NCI-H128 (cell line): ENCODE data around the gene CRACR2B.

Experiments used
- DNase-seq: peaks from one replicate; lab custom pipeline; 2025; ENCODE audit not compliant: unreplicated experiment; lab: John Stamatoyannopoulos, UW

CRACR2B gene

DNA sequence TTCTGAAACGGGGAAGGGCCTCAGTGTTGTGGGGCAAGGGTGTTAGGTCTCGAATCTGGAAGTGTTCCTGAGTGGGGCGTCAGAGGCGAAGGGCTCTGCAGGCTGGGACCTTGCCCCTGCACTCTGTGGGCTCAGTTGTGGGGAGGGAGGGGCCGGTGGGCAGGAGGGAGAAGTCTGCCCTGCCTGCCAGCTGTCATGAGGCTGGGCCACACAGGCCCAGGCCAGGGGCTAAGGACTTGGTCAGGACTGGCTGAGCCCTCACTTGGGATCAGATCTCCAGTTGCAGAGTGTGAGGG is at the start of gene CRACR2B:
Gene CRACR2B, plus strand, starts transcription at position 23 of the 296 bp plus-strand sequence. CDS start 689 bp downstream, outside the sequence.
- DNase-seq: no peak

DNA sequence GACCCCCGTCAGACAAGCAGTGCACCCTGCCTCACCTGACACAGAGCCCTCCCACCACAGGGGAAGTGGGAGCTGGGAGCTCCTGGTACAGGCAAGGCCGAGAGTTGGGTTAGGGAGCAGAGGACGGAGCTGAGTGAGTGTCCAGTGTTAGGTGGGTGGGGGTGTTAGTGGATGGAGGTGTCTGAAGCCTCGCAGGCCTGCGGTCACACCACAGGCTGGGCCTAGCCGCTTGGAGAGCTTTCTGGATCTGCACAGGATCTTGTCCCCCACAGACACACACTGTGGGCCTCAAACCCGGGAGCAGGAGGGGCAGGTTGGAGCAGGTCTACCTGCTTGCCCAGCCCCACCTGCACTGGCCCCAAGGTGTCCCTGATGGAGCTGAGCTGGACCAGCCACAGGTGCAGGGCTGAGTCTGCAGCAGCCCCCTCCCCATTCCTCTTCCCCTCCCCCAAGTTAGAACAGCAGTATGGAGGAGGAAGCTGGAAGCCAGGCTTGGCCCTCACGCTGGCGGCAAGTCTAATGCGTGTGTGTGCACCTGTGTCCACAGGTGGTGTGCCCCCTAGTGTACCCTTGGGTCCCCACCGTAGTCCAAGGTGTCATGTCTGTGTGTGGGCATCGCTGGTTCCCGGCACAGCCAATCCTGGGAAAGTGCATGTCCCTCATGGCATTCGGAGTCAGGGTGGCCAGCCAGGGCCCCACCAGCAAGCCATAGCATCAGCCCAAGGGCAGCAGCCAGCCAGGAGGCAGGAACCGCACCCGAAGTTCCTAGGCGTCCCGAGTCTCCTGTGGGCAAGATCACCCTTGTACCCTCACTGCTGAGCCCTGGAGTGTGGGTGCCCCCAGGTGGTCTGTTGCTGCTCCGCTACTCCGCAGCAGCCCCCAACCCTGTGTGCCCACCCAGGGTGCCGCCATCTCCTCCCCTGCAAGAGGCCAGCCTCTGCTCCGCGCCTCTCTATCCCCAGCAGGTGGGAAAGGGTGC is 48.5 kb upstream of the CRACR2B start:
- DNase-seq: no peak

DNA sequence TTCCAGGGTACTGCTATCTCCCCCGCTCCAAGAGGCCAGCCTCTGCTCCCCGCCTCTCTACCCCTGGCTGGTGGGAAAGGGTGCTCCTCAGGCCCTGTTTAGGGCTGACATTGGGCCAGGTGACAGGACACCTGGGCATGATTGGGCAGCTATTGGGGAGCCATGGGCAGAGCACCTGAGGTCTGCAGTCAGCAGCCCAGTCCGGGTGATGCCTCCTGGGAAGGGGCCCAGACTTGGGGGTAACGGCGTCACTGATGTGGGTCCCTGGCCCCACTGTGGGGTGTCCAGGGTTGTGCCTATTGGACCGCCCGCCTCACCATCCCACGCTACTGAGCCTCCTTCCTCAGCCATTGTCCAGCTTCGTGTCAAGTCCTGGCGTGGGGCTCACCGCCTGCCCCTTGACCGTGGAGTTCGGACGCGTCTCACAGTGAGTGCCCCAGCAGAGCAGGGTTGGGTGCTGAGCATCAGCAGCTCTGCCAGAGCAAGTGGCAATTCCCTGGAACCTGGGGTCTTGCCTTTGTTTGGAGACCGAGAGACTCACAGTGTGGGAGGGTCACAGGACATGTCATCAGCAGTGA is 47.7 kb upstream of the CRACR2B start:
- DNase-seq: no peak

DNA sequence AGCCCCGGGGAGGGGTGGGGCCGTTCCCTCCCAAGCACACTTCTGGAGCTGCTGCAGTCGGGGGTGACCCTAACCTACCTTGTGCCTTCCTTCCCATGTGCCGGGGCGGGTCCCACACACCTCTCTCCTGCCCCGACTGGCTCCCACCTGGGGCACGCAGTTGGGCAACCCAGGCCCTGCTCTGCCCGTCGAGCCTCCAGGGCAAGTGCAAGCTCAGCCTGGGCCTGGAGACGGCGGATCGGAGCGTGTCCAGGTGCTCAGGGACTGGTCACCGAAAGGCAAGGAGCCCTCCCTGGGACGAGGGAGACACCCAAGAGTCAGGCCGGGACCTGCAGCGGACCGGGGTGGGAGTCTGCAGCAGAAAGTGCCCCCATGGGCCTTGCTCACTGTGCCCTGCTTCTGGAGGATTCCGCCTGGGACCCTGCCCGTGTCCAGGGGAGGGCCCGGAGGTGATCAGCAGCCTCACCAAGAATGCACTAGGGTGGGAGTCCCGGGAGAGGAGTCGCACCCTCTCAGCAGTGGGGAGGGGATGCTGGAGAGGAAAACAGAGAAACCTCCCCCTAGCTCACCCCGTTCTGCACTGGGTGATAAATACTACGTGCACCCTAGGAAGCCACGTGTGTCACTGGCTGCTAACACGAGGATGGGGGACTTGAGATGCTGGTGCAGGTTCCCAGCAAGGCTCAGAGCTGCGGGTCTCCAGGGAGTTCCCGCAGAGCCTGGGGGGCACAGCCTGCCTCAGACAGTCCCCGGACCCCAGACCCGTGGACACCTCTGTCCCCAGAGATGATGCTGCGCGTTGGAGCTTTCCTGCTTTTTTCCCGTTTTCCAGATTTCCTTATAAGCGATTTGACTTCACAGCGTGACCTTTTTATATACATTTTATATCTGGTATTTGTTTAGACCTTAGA is 45.2 kb upstream of the CRACR2B start:
- no peak for DNase-seq

DNA sequence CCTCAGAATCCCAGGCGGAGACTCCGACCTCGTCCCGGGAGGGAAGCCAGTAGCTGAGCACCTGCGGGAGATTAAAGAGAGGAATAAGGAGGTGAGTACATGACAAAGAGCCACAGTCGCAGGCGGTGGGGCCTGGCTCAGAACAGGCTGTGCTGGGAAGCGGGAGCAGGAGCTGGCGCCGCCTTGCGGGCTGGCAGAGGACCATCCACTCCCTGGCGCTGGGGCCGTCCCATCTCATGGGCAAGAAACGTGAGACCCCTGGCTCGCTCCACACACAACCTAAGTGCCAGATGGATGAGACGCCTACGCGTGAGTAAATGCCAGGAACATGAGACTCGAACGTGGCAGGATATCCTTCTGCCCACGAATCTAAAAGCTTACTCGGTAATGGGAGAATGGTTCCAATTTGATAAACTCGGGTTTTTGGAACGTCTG is 44.1 kb upstream of the CRACR2B start:
- DNase-seq: peak; percentile 70

DNA sequence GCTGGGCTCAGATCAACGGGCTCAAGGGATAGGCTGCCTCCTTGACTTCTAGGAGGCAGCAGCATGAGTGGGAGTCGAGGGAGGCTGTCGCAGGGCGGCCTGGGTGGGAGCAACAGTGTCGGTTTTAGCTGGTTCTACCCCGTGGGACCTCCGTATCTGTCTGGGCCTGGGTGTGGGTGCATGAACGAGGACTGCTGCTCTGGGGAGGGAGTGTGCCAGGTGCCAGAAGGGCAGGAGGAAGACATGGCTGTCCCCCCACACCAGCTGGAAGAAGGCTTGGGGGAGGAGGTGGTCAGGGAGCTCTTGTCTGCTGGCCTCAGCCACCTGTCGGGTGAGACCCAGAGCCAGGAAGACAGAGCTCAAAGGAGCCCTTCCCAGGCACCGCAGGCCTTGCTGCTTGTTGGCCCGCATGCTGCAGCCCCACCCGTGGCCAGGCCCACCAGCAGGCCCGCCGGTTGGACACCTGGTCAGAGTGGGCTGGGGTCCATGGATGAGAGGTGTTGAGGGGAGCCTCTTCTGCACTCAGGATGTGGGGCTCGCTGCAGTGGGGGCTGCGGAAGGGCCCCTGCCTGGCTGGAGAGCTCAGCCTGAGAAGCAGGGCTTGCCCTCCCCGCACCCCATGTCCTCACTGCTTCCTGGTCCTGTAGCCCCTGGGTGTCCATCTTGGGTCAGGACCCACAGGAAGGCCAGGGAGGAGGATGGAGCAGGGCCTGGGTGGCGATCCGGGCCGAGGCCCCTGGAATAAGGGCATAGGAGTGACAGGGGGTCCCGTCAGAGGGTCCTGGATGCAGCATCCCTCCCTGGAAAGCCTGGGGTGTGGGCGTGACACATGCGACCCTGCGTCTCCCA is 41.3 kb upstream of the CRACR2B start:
- no peak for DNase-seq

DNA sequence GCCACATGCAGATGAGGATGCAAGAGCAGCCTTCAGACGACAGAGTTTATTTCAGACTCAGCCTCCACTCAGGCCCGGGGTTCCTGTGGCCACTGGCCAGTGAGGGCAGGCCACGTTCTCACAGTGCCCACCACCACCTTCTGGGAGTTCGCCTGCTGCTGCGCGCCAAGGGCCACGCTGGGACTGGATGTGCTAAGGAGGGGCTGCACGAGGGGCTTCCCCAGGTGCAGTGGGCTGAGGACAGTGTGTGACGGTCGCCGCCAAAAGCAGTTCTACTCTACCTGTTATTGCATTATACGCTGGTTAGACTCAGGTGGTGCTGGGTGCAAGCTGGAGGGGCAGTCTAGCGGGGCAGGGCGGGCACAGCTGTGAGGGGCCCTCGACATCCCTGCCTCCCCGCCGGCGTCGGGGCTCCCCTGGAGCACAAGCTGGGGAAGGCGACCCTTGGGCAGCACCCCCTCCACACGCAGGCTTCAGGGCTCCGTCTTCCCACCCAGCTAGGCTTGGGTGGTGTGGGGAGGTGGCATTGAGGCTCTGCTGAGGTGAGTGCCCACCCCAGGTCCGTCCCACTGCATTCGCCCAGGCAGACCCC is 40.5 kb upstream of the CRACR2B start:
- no peak for DNase-seq

DNA sequence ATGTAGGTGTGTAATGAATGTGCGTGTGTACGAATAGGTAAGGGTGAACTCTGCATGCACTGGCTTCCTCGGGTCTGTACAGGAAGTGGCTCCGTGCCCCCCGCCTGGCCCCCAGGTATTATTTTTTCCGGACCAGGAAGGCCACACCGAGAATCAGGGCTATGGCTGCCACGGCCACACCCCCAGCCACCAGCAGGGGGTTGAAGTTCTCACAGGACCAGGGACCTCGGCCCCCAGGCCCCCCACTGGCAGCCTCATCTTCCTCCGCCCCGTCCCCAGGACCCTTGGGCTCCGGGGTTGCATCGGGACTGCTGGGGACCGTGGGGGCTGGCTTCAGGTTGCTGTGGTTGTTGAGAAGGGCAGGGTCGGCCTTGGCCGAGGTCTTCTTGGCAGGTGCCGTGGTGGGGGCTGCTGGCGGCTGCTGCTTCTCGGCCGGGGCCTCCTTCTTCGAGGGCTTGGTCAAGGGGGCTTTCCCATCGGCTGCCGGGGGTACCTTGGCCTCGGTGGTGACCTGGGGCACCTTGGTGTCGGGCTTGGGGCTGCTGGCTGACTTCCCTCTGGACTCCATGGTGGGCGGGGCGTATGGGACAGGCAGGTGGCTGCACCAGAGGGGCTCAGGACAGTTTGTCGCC is 39.6 kb upstream of the CRACR2B start:
- no peak for DNase-seq

DNA sequence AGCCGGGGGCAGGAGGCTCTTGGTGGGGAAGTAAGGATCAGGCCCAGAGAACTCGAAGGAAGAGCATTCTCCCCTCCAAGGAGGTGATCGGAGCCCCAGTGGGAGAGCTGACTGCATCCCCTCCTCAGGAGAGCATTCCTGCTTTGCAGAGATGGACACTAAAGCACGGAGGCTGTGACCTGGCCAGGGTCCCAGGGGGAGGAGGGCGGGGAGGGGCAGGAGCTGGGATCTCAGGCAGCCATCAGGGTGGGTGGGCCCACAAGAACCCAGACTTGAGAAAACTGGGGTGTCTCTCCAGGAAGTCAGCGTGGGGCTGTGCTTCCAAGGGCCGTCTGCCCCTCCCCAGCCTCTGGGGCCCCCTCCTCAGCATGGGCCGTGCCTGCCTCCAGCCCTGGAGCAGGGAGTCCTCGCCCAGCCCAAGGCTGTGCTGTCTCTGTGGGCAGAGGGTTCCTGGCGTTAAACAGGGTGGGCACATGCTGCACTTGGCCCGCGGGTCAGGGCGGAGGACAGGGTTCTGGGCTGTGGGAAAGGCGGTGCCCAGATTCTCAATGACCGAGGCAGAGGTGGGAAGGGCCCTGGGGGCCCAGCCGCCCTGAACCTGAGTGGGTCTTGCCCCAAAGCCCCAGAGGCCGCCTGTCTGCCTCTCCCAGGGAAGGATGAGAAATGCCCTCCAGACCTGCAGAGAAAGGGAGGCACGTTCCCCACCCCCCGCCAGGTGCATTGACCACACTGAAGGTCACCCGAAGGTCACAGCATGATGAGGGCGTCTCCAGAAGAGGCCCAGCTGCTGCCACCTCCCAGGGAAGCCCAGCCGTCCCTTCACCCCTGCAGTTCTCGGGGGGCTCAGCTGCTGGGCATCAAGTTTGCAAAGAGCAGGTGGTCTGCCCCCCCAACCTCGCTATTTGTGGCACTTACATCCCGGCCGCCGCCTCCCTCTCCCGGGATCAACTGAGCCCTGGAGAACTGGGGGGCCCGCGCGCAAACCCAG is 38.5 kb upstream of the CRACR2B start:
- no peak for DNase-seq

DNA sequence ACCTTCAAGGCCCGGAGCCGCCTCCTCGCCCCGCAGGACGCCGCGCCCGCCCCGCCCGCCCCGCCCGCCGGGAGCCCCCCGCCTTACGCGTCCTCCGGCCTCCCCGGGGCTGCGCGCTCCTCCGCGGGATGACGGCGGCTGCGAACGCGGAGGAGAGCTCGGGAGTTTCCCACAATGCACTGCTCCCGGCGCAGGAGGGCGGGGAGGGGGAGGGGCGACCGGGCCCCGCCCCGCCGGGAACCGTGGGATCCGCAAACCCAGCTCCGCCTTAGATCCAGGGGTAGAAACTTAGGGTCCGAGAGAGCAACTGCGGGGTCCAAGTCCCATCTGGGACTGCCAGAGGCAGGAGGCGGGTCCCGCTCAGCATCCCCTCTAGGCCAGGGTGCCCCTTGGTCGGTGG is 37.8 kb upstream of the CRACR2B start, which contains the start of gene CEND1:
Gene CEND1, minus strand, starts transcription at position 148 of the 400 bp plus-strand sequence. CDS start 1,514 bp downstream, outside the sequence.
- DNase-seq: peak; percentile 32

DNA sequence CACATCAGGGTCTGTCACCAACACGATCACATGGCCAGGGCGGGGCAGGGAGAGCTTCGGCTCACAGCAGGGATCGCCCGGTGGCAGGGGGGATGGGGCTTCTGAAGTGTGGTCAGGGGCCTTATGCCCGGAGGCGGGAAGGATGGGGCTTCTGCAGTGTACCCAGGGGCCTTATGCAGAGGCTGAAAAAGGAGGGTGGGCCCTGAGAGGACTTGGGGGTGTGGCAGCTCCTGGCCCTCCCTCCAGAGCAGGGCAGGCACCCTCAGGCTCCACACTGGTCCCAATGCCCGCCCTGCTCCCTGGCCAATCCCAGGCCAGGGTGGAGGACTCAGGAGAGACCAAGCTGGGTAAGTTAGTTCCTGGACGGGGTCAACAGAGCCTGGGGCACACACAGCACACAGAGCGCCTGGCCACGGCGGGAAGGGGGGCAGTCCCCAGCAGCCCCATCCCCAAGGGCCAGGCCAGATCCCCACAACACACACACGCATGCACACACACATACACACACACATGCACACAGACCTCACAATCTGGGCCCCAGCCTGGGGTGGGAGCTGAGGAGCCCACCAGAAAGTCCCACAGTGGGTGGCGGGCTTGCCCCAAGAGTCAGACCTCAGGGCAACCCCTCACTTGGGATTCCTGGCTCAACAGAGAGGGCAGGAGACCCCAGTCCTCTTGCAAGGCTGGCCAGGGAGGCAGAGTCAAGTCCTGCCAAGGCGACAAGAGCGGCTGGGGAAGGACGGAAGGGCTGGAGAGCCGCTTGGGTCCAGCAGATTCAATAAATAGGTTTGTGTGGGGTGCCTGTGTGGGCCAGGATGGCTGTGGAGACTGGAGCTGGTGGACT is 36.8 kb upstream of the CRACR2B start:
- DNase-seq: no peak

DNA sequence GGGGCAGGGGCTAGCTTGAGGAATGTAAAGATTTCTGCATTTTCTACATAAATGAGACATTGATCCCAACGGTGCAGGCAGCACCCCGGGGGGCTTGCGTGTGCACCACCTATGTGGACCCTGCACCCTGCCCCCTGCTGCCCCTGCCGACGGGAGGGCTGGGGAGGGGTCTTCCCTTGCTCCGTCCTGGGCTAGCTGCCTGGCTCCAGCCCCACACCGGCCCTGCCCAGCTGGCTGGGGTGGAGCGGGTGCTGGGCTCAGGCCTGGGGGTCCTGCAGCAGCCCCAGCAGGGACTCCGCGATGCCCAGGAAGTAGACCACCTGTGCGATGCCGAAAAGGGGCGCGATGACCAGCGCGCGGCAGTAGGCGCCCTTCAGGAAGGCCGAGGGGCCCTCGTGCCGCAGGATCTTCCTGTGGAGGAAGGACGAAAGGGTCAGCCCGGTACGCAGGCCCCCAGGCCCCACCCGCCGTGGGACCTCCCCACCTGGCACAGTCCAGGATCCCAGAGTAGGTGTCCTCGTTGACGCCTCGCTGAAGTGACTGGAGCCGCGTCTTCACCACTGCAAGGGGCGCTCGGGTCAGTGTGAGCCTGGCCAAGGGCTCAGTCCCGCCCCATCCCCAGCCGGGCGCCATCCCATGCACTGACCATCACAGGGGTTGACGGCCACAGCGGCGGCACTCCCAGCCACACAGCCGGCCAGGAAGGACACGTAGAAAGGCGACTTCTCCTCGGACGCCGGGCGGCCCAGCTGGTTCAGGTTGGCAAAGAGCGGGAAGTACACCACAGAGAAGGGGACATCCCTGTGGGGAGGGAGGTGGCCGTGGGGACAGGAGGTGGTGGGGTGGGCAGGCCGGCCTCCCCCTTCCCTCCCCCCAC is 35.8 kb upstream of the CRACR2B start:
- no peak for DNase-seq

DNA sequence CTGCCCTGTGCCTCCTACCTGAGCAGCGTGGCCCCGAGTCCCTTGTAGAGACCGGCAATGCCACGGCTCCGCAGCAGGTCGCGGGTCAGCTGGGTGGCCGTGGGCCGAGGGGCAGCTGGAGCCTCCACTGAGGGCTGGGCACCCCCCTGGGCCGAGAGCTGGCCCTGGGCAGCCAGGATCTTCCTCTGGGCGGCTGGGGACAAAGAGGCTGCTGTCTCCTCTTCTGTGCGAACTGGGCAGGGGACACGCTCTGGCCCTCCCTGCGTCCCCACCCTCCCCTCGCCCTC is 35.2 kb upstream of the CRACR2B start:
- DNase-seq: no peak

DNA sequence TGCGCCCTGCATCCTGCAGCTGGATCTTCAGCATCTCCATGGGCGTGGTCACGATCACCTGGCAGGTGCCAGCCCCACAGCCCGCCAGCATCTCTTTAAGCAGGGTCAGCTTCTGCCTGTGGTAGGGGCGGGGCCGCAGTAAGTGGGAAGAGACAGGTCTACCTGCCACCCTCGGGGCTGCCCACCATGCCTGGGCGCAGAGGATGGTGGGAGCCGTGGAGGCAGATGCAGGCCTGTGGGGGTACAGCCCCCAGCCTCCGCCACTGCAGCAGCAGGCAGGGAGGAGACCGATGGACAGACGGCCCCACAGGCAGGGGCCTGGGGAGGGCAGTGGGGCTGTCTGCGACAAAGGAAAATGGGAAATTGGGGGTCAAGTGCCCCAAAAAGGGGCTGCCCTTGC is 34.8 kb upstream of the CRACR2B start:
- DNase-seq: no peak

DNA sequence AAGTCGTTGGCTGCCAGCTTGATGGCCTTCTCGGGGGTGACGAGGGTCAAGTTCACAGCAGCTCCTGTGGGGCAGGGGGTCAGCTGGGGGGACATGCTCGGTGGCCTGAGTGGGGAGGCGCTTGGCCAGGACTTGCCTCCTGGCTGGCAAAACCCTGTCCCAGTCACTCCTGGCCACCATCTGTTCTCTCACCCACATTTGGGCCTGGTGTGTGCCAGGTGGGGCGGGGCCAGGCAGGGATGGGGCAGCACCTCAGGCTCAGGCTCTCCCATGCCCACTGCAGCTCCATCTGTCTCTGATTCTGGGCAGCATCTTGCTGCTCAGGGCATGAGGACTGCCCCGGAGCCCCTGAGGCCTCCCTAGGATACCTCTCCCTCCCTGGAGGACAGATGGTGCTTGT is 34.2 kb upstream of the CRACR2B start:
- DNase-seq: no peak

DNA sequence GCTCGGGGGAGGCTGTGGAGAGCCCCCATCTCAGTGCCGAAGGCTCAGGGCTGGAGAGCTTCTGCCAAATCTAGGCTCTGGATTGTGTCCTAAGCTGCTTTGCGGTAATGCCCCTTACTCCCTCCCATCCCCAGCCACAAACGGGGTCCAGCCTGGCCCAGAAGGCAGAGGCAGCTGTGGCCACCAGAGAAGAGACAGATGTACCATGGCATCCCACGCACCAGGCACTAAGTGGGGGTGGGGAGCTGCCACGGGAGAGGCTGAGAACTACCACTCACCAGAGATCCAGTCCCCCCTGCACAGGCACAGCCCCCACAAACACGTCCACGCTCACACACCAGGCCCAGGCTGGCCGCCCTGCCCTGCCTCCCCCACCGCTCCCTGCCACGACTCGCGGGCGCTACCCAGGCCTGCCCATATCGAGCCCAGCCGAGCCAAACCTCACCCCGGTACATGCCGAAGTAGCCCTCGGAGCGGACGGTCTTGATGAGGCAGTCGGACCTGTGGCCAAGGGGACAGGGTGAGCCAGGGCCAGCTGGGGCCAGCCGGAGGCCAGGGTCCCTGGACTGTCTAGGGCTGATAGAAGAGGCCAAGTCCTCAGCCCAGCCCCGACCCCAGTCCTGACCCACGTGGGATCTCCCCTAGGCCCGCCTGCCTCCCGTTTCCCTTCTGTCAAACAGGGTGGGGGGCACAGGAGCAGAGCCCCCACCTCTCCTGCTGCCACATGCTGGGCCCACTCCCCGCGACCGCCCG is 33.5 kb upstream of the CRACR2B start:
- DNase-seq: no peak
